MM.1S (cell line): ENCODE results near the gene DDX31.

Experiments
- DNase-seq: peaks from one replicate; pipeline ENCODE4 v3.0.0-alpha.2; 2015
- H2AFZ ChIP-seq: fragments of 300-600 bp; sonication (generic); 2 replicates; pipeline ENCODE4 v1.6.0; 2016; ENCODE audit warnings: antibody characterized with exemption, low read length
- H3F3A ChIP-seq: fragments of 300-600 bp; sonication (generic); 2 replicates; pipeline ENCODE4 v1.6.1; 2016; ENCODE audit warnings: mild to moderate bottlenecking, antibody characterized with exemption, low read length, moderate library complexity, mixed read lengths; ENCODE audit not compliant: insufficient read depth
- H3K27ac ChIP-seq: fragments of 300-600 bp; sonication (generic); 2 replicates; pipeline ENCODE4 v1.5.1; 2016; ENCODE audit warnings: mild to moderate bottlenecking, low read length
- H3K27me3 ChIP-seq: fragments of 300-600 bp; sonication (generic); replicated peaks from 2 replicates; pipeline ENCODE4 v1.6.0; 2016; ENCODE audit warnings: low read length; ENCODE audit not compliant: insufficient read depth
- H3K36me3 ChIP-seq: fragments of 300-600 bp; sonication (generic); replicated peaks from 2 replicates; pipeline ENCODE4 v1.6.1; 2016; ENCODE audit warnings: mild to moderate bottlenecking, low read length, mixed read lengths; ENCODE audit not compliant: insufficient read depth
- H3K4me1 ChIP-seq: fragments of 300-600 bp; sonication (generic); 2 replicates; pipeline ENCODE4 v1.6.1; 2016; ENCODE audit warnings: low read length, mixed read lengths
- H3K4me2 ChIP-seq: fragments of 300-600 bp; sonication (generic); 2 replicates; pipeline ENCODE4 v1.6.0; 2016; ENCODE audit warnings: low read depth, low read length
- H3K4me3 ChIP-seq: fragments of 300-600 bp; sonication (generic); 2 replicates; pipeline ENCODE4 v1.5.1; 2016; ENCODE audit warnings: low read length, mixed read lengths
- H3K79me2 ChIP-seq: fragments of 300-600 bp; sonication (generic); 2 replicates; pipeline ENCODE4 v1.6.1; 2016; ENCODE audit warnings: mixed run types, low read length, mixed read lengths
- H3K9ac ChIP-seq: fragments of 300-600 bp; sonication (generic); 2 replicates; pipeline ENCODE4 v1.6.1; 2016; ENCODE audit warnings: low read length, mixed read lengths
- H3K9me2 ChIP-seq: fragments of 300-600 bp; sonication (generic); replicated peaks from 2 replicates; pipeline ENCODE4 v1.6.1; 2016; ENCODE audit warnings: mild to moderate bottlenecking, low read length, mixed read lengths; ENCODE audit not compliant: insufficient read depth
- H3K9me3 ChIP-seq: fragments of 300-600 bp; sonication (generic); replicated peaks from 2 replicates; pipeline ENCODE4 v1.6.1; 2016; ENCODE audit warnings: mild to moderate bottlenecking, low read length, mixed read lengths; ENCODE audit not compliant: insufficient read depth
- H4K20me1 ChIP-seq: fragments of 300-600 bp; sonication (generic); 2 replicates; pipeline ENCODE4 v1.6.1; 2016; ENCODE audit warnings: mild to moderate bottlenecking, low read length, moderate library complexity, mixed read lengths; ENCODE audit not compliant: insufficient read depth
- EZH2 ChIP-seq: fragments of 300-600 bp; sonication (generic); optimal IDR thresholded peaks from 2 replicates; pipeline ENCODE3; 2017; ENCODE audit warnings: low read depth, mild to moderate bottlenecking, antibody characterized with exemption, low read length, mixed read lengths
- EZH2phosphoT487 ChIP-seq: fragments of 300-600 bp; sonication (generic); IDR thresholded peaks from 2 replicates; pipeline ENCODE4 v1.6.1; 2018; ENCODE audit warnings: antibody characterized with exemption, low read length
- TF ChIP-seq, protein P1 (sequence below): fragments of 300-600 bp; sonication (generic); IDR thresholded peaks from 2 replicates; pipeline ENCODE4 v1.5.1; 2016; ENCODE audit warnings: antibody characterized with exemption, low read length, mixed read lengths

The DDX31 gene

DNA sequence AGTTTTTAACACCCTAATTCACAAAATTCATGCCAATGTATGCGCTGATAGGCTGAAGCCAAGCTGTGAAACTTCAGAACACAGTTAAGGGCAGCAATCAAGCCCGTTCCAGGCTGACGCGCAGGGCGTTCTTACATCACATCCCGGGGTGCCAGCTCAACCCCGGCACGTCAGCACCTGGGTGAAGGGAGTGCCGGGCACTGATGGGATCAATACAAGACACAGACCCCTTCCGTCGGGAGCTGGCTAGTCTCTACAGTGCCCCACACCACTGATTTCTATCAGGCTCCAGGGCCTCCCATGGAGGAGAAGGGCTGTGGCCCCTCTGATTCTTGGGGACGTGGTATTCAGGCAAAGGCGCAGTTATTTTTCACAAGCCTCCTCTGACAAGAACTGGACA is 75.4 kb downstream of the DDX31 start:
- Histone ChIP-seq H3F3A (no peaks in the 10 kb centered on the region), H3K79me2 (no peaks in the 10 kb centered on the region), H3K4me2 (no peak overlapping the region), H3K4me3 (no peak overlapping the region), H3K9me2 (no peaks in the 10 kb centered on the region), H3K9ac (no peak overlapping the region), H3K9me3 (no peaks in the 10 kb centered on the region), H3K27ac (no peak overlapping the region), H2AFZ (no peak overlapping the region), H3K27me3 (no peaks in the 10 kb centered on the region; the same call in 1 of the 2 replicates), H3K4me1 (no peaks in the 10 kb centered on the region), H4K20me1 (0 out of 2 replicates have a peak, but pooled peaks cover 3% of the 10 kb centered on the region), H3K36me3 (no peaks in the 10 kb centered on the region)
- TF ChIP-seq, protein P1, sequence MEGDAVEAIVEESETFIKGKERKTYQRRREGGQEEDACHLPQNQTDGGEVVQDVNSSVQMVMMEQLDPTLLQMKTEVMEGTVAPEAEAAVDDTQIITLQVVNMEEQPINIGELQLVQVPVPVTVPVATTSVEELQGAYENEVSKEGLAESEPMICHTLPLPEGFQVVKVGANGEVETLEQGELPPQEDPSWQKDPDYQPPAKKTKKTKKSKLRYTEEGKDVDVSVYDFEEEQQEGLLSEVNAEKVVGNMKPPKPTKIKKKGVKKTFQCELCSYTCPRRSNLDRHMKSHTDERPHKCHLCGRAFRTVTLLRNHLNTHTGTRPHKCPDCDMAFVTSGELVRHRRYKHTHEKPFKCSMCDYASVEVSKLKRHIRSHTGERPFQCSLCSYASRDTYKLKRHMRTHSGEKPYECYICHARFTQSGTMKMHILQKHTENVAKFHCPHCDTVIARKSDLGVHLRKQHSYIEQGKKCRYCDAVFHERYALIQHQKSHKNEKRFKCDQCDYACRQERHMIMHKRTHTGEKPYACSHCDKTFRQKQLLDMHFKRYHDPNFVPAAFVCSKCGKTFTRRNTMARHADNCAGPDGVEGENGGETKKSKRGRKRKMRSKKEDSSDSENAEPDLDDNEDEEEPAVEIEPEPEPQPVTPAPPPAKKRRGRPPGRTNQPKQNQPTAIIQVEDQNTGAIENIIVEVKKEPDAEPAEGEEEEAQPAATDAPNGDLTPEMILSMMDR: no peak
- TF ChIP-seq EZH2phosphoT487 (no peak), EZH2 (no peak)
- DNase-seq: no peak

DNA sequence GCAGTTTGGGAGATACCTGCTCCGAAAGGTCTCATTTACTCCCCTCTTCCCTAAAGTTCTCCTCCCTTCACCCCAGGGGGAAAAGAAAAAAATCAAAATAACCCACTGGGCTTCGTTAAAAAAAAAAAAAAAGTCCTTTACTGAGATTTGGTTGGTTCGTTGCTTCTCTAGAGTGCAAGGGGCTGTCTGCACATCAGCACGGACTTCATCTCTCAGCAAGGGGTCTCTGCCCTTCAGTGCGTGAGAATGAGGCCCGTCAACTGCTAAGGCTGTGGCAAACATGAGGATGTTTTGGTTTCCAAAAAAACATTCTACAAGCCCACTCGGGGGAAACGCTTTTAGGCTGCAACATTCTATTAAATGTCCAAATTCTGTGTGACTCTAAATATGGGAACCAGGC is 77.3 kb downstream of the DDX31 start:
- Histone ChIP-seq H3K27ac (no peak overlapping the region), H3K79me2 (no peaks in the 10 kb centered on the region), H3K9ac (no peak overlapping the region), H3K9me3 (no peaks in the 10 kb centered on the region), H3K9me2 (no peaks in the 10 kb centered on the region), H3K4me3 (no peak overlapping the region), H3F3A (no peaks in the 10 kb centered on the region), H3K4me1 (no peaks in the 10 kb centered on the region), H3K36me3 (no peaks in the 10 kb centered on the region), H2AFZ (no peak overlapping the region), H3K27me3 (peaks cover 11% of the 10 kb centered on the region), H4K20me1 (0 out of 2 replicates have a peak, but pooled peaks cover 3% of the 10 kb centered on the region), H3K4me2 (no peak overlapping the region)
- no peak for DNase-seq
- TF ChIP-seq EZH2phosphoT487: no peak
- no peak for TF ChIP-seq EZH2
- TF ChIP-seq, protein P1: no peak

DNA sequence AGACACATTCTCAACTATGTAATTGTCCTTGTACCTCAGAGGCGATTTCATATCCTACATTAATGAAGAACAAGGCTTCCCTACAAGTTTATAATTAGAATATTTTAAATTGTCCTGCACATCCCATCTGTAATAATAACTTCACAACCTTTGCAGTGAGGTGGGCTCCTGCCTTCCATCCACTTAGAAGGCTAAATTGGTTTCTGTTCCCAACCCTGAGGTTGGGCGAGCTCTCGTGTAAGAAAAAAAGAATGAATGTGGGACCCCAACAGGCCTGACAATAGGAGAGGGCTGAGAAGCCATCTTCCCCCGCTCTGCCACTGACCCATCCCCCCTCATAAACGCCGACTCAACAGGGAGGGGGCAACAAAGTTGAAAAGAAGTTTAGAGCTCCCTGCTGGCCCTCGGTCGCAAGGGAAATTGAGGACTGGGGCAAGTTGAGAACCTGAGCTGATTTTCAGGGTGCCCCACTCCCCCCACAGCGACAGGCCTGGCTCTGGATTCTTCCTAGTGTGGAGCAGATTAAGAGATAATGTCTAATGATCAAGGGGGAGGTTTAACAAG is 78.0 kb downstream of the DDX31 start:
- no peak overlapping the region for H3K4me3 ChIP-seq

More for the DNA sequence above, 78.0 kb downstream of the DDX31 start:
- Histone ChIP-seq H3K36me3 (no peaks in the 10 kb centered on the region), H3K4me2 (no peak overlapping the region), H3K9ac (no peak overlapping the region), H4K20me1 (0 out of 2 replicates have a peak, but pooled peaks cover 3% of the 10 kb centered on the region), H3K27me3 (peaks cover 17% of the 10 kb centered on the region), H3K27ac (no peak overlapping the region), H3K9me3 (no peaks in the 10 kb centered on the region), H2AFZ (no peak overlapping the region), H3F3A (no peaks in the 10 kb centered on the region), H3K4me1 (no peaks in the 10 kb centered on the region), H3K79me2 (no peaks in the 10 kb centered on the region), H3K9me2 (no peaks in the 10 kb centered on the region)
- no peak for DNase-seq
- TF ChIP-seq, protein P1: no peak
- TF ChIP-seq EZH2 (no peak), EZH2phosphoT487 (no peak)
